GM12872 (cell line): ENCODE measurements around the gene ZNF205.

Experiments
- CTCF ChIP-seq: IDR thresholded peaks from 3 replicates; pipeline ENCODE4 v1.5.1; 2011; ENCODE audit warnings: low read depth, mild to moderate bottlenecking, low read length, moderate library complexity; ENCODE audit not compliant: insufficient read depth

Gene ZNF205

GRCh38 chr16:3097266-3097665 is 15.1 kb upstream of the ZNF205 start:
- TF ChIP-seq CTCF: no peak

- no peak for TF ChIP-seq CTCF
These were observed 13.7 kb upstream of the ZNF205 start, which contains the start of gene ZSCAN10 for GRCh38 chr16:3098459-3099394. Gene ZSCAN10, minus strand, starts transcription at chr16:3099294. Its CDS starts 6,357 bp downstream, at chr16:3092937.

GRCh38 chr16:3099395-3099731 is 13.0 kb upstream of the ZNF205 start:
- no peak for TF ChIP-seq CTCF

- TF ChIP-seq CTCF: no peak
These were observed 12.5 kb upstream of the ZNF205 start for GRCh38 chr16:3099732-3100499.

- TF ChIP-seq CTCF: peak; percentile 80
These were observed 11.2 kb upstream of the ZNF205 start for GRCh38 chr16:3101018-3101840.

- TF ChIP-seq CTCF: no peak
These were observed 10.4 kb upstream of the ZNF205 start for GRCh38 chr16:3101841-3102470.
